NCI-H1930 (cell line): ENCODE results near the gene MUC5B.
"Not testable (repeated sequence)": the region's sequence is repeated elsewhere in the genome, so short reads cannot be mapped to it uniquely, and the experiment has no call there.

Experiments
- DNase-seq, 2 experiments: peaks; one replicate each; lab custom pipeline; 2025; lab: John Stamatoyannopoulos, UW

Gene MUC5B

DNA sequence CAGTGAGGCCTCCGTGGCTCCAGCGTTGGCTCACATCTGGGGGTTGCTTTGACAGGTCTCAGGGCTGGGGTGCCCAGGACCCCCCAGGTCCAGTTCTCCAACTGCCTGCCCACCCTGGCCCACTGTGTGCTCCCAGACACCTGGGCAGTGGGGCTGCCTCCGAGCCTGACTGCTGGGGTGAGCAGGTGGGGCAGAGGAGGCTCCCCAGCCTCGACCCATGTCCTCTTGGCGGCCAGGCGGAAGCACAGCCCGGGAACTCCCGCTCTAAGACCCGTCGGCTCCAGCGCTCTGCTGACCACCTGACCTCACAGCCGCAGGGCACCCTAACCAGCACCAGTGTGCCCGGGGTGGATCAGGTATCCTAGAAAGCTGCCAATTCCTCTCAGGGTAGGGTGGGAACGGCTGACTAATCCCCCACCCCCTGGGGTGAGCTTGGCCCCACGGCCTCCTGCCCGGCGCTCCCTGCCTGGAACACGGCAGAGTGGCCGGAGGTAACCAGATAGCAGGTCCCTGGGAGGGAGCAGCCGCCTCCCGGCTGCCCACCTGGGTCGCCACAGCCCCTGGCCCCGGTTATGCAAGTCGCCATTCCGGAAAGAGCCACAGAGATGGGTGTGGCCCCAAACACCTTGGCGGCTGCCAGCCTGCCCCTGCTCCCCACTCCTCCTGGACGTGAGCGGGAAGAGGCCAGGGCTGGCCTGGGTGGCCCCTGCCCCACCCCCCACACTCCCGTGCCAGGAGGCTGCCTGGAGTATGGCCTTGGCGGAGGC is 19.2 kb upstream of the MUC5B start:
- no peak for DNase-seq

GRCh38 chr11:1204381-1205101 is 18.3 kb upstream of the MUC5B start:
- DNase-seq: no peak

DNA sequence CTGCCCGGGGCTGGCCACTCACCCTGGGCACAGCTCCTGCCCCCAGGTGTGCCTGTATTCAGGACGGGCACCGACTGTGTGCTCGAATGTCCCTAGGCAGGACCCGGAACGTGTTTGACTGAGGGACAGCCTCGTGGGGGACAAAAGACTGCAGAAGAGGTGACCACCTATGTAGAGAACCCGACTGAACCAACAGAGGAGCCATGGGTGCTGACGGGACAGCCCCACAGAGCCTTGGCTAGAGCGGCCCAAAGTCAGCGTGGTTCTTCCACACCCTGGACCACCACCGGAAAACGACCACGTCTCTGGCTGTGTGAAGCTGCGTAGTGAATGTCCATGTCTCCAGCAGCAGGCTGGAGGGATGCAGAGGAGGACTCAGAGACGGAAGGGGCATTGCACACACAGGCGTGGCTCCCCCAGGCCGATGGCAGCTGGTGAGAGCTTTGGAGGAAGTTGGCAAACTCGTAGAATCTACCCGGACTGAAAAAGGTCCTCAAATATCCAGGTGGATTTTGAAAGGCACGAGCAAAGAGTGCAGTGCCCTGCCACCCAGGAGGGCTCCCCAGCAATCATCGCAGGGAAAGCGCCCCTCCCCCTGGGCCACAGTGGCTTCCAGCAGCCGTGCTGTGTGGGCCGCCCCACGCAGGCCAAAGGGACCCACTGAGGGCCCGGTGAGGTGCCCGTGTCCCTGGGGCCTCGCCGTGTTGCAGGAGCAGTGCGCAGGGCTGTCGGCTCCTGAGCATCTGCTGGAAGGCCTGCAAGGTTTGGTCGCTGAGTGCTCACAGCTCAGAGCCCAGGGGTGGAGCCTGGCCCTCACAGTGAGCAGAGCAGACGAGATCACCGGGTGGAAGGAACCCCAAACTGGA is 17.5 kb upstream of the MUC5B start:
- DNase-seq: no peak

DNA sequence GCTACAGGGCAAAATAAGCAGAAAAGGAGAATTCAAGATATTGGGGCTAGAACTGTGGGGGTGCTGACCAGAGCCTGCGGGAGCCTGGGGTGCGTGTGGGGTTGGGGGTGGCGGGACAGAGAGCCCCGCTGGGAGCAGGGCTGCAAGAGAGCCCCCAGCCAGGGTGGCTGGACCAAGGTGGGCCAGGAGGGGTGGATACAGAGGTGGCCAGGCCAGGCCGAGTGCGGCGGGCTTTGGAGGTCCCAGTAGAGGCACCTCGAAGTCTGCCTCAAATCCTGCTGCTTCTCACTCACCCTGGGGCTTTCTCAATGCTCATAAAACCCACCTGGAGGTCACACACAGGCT is 16.9 kb upstream of the MUC5B start:
- no peak for DNase-seq

DNA sequence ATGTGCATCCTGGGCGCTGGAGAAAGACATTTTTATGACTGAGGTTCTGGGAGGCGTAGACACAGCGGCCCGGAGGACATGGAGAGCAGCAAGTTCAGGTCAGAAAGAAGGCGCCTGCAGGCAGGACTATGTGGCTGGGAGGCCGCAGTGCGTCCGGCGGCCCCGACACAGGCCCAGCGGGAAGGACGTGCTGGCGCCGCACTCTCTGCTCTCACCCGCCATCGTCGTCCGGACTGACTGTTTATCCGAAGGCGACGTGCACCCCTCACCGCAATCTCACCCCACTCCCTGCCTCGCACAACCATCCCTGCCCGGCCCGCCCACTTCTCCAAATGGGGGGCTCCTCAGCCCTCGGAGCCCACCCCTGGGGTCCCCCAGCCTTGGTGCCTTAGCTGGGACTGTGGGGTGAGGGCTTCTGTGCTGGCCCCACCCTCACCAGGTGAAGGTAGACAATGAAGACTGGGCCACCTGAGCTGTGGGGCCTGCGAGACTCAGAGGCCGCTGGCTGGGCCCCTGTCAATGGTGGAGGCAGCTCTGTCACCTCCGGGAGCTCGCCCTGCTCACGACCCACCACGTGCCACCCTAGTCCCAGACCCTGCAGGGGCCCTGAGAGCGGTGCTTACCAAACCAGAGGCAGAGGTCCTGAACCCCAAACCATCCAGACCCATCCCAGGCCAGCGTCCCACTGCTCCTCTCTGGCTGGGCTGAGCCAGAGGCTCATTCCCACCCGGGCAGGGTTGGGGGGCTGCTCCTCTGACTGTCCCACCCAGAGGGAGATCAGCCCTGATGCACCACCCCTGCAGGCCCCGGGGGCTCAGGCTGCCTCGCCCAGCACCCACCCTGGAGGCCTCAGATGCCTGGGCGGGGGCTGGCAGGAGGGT is 16.2 kb upstream of the MUC5B start:
- DNase-seq: no peak

- no peak for DNase-seq
Observed at GRCh38 chr11:1207401-1208143, 15.3 kb upstream of the MUC5B start.

GRCh38 chr11:1208144-1208393 is 14.8 kb upstream of the MUC5B start:
- no peak for DNase-seq

- DNase-seq: no peak
Observed at GRCh38 chr11:1208394-1209261, 14.2 kb upstream of the MUC5B start.

DNA sequence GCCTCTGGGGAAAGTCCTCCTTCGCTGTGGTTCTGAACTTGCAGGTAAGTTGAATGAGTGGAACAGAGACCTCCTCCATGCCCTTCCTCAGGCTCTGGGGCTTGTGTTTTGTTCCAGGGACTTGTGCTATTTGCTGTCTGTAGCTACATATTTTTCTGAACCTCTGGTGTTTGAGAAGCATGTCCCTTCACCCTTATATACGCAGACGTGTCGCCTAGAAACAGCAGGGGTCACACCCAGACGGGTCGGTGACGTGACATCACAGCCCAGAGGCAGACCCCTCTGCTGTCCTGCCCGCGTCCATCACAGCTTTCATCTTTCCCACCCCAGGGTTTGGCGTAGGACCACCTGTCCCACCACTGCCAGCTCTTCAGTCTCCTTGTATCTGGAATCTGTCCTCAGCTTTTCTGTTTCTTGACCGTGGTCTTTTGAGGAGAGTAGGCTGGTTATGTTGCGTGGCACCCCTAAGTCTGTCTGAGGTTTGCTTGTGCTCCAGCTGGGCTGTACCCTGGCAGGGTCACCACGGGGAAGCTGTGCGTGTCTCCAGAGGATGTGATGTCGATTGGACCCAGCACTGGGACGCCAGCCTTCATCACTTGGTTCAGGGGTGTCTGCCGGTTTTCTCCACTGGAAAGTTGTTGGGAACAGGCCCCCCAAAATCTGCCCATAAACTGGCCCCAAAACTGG is 13.4 kb upstream of the MUC5B start:
- no peak for DNase-seq

- DNase-seq: no peak
Observed at GRCh38 chr11:1211838-1212237, 11.0 kb upstream of the MUC5B start.

DNA sequence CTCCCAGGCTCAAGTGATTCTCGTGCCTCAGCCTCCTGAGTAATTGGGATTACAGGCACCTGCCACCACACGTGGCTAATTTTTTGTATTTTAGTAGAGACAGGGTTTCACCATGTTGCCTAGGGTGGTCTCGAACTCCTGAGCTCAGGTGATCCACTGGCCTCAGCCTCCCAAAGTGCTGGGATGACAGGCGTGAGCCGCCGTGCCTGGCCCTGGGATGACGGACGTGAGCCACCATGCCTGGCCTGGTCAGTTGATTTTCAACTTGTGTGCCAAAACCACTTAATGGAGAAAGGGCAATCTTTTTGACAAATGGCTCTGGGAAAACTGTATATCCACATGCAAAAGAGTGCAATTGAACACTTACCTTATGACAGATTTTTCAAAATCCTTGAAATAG is 7.0 kb upstream of the MUC5B start:
- not testable (repeated sequence) for DNase-seq

GRCh38 chr11:1217151-1217550 is 5.7 kb upstream of the MUC5B start:
- no peak for DNase-seq

GRCh38 chr11:1218256-1218787 is 4.5 kb upstream of the MUC5B start:
- no peak for DNase-seq

GRCh38 chr11:1218788-1219445 is 3.9 kb upstream of the MUC5B start:
- DNase-seq: no peak

DNA sequence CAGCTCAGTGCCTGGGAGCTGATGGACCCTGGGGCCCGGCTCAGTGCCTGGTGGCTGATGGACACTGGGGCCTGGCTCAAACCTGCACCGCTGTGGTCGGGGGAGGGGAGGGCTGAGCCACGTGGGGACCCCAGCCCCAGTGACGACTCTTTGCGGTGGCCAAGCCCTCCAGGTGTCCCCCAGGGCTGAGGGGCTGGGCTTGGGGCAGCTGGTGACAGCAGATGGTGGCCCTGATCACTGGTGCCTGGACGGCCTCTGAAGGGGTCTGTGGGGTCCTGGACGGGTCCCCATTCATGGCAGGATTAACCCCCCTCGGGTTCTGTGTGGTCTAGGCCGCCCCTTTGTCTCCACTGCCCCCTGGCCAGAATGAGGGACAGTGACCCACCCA is 3.4 kb upstream of the MUC5B start:
- DNase-seq: no peak

GRCh38 chr11:1219834-1220815 is 2.7 kb upstream of the MUC5B start:
- no peak for DNase-seq

- DNase-seq: no peak
Observed at GRCh38 chr11:1220941-1221721, 1.7 kb upstream of the MUC5B start.
